H1 (cell line): ENCODE measurements around the gene PEAK3. TPM values are rescaled to one million over a fixed set of nuclear protein-coding genes. Genes with fewer than 3 reads are reported as not detected.

Source experiments
- polyA plus RNA-seq, 7 experiments: library from polyadenylated mRNA; depleted of rRNA in 3 of 7; stranded (reverse) in 5 of 7; unstranded in 2 of 7; fragments of >200 nt in 5 of 7; fragments of 200-250 nt in 2 of 7; gene quantifications; 1 replicate in 5 of 7; 2 replicates in 1 of 7; 4 replicates in 1 of 7; pipeline versions ENCODE4 v1.2.1 to v1.2.3, GENCODE V29; 2011 to 2013; ENCODE audit warnings: missing spikeins in 2 of 7, mixed read lengths in 2 of 7
- total RNA-seq: library from RNA; stranded (reverse); fragmentation: NEBNext Ultra II Directional; extraction: Animal tissue kit (Norgen Biotek cat#: 25700); gene quantifications from 2 replicates; pipeline ENCODE4 v1.2.1, GENCODE V29; 2021
- TF ChIP-seq, protein P1 (sequence below): fragments of 300-600 bp; sonication (generic); IDR thresholded peaks from 2 replicates; pipeline ENCODE4 v1.7.1; 2012; ENCODE audit warnings: low read length, moderate library complexity, mild to moderate bottlenecking, inconsistent platforms; ENCODE audit not compliant: insufficient replicate concordance

PEAK3 gene
- total and polyA plus RNA-seq, 2 of the 8 experiments (the other 6 are each of a cell fraction or from before 2014, with no cell fraction given), result not detected

DNA sequence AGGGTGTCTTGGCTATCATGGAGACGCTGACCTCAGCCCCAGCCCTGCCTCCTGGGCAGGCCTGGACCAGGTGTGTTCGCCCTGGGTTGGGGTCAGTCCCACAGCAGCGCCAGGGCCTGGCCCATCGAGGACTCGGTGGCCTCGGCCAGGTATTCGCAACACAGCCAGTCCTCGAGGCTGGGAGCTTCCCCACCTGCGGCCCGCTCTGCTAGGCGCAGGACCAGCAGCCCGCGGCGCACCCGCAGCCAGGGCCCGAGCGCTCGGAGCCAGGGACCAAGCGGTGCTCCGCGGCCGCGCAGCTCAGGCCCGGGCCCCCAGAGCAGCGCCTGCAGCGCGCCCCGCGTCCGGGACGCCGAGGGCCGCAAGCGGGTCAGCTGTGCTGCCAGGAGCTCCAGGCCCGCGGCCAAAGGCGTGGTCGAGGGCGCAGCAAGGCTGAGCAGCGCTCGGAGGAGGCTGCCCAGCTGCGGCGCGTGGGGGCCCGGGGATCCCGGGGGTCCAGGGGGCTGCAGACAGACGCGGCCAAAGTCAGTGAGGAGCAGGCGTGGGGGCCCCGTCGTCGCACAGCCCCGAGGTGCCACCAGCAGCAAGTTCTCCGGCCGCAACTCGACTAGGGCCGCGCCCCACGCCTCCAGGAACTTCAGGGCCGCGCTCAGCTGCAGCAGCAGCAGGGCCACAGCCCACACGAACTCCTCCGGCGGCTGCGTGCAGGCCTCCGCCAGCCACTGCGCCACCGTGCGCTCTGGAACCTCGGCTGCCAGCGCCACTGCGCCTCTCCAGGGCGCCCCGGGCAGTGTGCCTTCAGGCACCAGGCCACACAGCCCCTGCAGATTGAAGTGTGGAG, 6.2 kb downstream of the PEAK3 start (continued):
- TF ChIP-seq, protein P1, sequence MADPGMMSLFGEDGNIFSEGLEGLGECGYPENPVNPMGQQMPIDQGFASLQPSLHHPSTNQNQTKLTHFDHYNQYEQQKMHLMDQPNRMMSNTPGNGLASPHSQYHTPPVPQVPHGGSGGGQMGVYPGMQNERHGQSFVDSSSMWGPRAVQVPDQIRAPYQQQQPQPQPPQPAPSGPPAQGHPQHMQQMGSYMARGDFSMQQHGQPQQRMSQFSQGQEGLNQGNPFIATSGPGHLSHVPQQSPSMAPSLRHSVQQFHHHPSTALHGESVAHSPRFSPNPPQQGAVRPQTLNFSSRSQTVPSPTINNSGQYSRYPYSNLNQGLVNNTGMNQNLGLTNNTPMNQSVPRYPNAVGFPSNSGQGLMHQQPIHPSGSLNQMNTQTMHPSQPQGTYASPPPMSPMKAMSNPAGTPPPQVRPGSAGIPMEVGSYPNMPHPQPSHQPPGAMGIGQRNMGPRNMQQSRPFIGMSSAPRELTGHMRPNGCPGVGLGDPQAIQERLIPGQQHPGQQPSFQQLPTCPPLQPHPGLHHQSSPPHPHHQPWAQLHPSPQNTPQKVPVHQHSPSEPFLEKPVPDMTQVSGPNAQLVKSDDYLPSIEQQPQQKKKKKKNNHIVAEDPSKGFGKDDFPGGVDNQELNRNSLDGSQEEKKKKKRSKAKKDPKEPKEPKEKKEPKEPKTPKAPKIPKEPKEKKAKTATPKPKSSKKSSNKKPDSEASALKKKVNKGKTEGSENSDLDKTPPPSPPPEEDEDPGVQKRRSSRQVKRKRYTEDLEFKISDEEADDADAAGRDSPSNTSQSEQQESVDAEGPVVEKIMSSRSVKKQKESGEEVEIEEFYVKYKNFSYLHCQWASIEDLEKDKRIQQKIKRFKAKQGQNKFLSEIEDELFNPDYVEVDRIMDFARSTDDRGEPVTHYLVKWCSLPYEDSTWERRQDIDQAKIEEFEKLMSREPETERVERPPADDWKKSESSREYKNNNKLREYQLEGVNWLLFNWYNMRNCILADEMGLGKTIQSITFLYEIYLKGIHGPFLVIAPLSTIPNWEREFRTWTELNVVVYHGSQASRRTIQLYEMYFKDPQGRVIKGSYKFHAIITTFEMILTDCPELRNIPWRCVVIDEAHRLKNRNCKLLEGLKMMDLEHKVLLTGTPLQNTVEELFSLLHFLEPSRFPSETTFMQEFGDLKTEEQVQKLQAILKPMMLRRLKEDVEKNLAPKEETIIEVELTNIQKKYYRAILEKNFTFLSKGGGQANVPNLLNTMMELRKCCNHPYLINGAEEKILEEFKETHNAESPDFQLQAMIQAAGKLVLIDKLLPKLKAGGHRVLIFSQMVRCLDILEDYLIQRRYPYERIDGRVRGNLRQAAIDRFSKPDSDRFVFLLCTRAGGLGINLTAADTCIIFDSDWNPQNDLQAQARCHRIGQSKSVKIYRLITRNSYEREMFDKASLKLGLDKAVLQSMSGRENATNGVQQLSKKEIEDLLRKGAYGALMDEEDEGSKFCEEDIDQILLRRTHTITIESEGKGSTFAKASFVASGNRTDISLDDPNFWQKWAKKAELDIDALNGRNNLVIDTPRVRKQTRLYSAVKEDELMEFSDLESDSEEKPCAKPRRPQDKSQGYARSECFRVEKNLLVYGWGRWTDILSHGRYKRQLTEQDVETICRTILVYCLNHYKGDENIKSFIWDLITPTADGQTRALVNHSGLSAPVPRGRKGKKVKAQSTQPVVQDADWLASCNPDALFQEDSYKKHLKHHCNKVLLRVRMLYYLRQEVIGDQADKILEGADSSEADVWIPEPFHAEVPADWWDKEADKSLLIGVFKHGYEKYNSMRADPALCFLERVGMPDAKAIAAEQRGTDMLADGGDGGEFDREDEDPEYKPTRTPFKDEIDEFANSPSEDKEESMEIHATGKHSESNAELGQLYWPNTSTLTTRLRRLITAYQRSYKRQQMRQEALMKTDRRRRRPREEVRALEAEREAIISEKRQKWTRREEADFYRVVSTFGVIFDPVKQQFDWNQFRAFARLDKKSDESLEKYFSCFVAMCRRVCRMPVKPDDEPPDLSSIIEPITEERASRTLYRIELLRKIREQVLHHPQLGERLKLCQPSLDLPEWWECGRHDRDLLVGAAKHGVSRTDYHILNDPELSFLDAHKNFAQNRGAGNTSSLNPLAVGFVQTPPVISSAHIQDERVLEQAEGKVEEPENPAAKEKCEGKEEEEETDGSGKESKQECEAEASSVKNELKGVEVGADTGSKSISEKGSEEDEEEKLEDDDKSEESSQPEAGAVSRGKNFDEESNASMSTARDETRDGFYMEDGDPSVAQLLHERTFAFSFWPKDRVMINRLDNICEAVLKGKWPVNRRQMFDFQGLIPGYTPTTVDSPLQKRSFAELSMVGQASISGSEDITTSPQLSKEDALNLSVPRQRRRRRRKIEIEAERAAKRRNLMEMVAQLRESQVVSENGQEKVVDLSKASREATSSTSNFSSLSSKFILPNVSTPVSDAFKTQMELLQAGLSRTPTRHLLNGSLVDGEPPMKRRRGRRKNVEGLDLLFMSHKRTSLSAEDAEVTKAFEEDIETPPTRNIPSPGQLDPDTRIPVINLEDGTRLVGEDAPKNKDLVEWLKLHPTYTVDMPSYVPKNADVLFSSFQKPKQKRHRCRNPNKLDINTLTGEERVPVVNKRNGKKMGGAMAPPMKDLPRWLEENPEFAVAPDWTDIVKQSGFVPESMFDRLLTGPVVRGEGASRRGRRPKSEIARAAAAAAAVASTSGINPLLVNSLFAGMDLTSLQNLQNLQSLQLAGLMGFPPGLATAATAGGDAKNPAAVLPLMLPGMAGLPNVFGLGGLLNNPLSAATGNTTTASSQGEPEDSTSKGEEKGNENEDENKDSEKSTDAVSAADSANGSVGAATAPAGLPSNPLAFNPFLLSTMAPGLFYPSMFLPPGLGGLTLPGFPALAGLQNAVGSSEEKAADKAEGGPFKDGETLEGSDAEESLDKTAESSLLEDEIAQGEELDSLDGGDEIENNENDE, result no peak
- TF ChIP-seq, all 59 proteins: peak for 1
